GM12878 (cell line): ENCODE results near the gene CNN1. TPM values are rescaled to one million over a fixed set of nuclear protein-coding genes. Genes with fewer than 3 reads are reported as not detected.
A peak's percentile ranks its signal among the peaks of the same experiment; 100 is the strongest.

ENCODE experiments used
- ATF7 ChIP-seq: fragments of 450-650 bp; IDR thresholded peaks from 2 replicates; pipeline ENCODE4 v1.6.1; 2016; ENCODE audit warnings: low read depth, mild to moderate bottlenecking
- CBFB ChIP-seq: IDR thresholded peaks from 2 replicates; pipeline ENCODE4 v1.6.1; 2016; ENCODE audit warnings: antibody characterized with exemption, low read depth
- DPF2 ChIP-seq: fragments of 450-650 bp; IDR thresholded peaks from 2 replicates; pipeline ENCODE4 v1.6.1; 2017; ENCODE audit warnings: mild to moderate bottlenecking
- EZH2 ChIP-seq: IDR thresholded peaks from 2 replicates; pipeline ENCODE4 v1.6.1; 2012; ENCODE audit warnings: low read depth, mild to moderate bottlenecking, control low read depth, inconsistent platforms, low read length, borderline replicate concordance; ENCODE audit not compliant: control insufficient read depth
- MEF2A ChIP-seq: IDR thresholded peaks from 2 replicates; pipeline ENCODE4 v1.6.1; 2011; ENCODE audit warnings: low read depth, mild to moderate bottlenecking, low read length, moderate library complexity; ENCODE audit not compliant: insufficient read depth
- NR2F1 ChIP-seq: fragments of 450-650 bp; conservative IDR thresholded peaks from 2 replicates; pipeline ENCODE4 v1.6.1; 2017; ENCODE audit warnings: mild to moderate bottlenecking
- POLR2AphosphoS2 ChIP-seq: IDR thresholded peaks from 2 replicates; pipeline ENCODE4 v1.6.1; 2011; ENCODE audit warnings: low read depth, mild to moderate bottlenecking, low read length, improper control_type of control experiment, moderate library complexity
- RELA ChIP-seq: fragments of 450-650 bp; IDR thresholded peaks from 2 replicates; pipeline ENCODE4 v1.8.0; 2014; ENCODE audit warnings: borderline replicate concordance; ENCODE audit not compliant: partially characterized antibody
- SMAD5 ChIP-seq: IDR thresholded peaks from 2 replicates; pipeline ENCODE4 v1.6.1; 2016; ENCODE audit warnings: antibody characterized with exemption, low read depth
- SP1 ChIP-seq: IDR thresholded peaks from one replicate; pipeline ENCODE4 v1.6.1; 2011; ENCODE audit warnings: low read depth, low read length
- TARDBP ChIP-seq: IDR thresholded peaks from 2 replicates; pipeline ENCODE4 v1.6.1; 2016; ENCODE audit warnings: borderline replicate concordance
- ZNF622 ChIP-seq: fragments of 450-650 bp; IDR thresholded peaks from 2 replicates; pipeline ENCODE4 v1.6.1; 2017; ENCODE audit warnings: mild to moderate bottlenecking, inconsistent platforms
- polyA plus RNA-seq, 11 experiments: library from polyadenylated mRNA; depleted of rRNA in 4 of 11; unstranded in 6 of 11; stranded (reverse) in 5 of 11; fragments of >200 nt; fragmentation: Nextera tagmentation in 4 of 11; fragmentation: Illumina TruSeq in 1 of 11; extraction: Ambion mirVana in 4 of 11; extraction: Trizol in 1 of 11; gene quantifications; 1 replicate in 1 of 11; 2 replicates in 10 of 11; pipeline versions ENCODE4 v1.2.1 to v1.2.3, GENCODE V29; 2011 to 2016; ENCODE audit warnings: inconsistent platforms in 2 of 11, missing spikeins in 2 of 11, low read depth in 1 of 11
- total RNA-seq, 4 experiments: library from RNA; depleted of rRNA in 3 of 4; stranded (reverse); fragments of >200 nt in 3 of 4; fragmentation: Illumina TruSeq in 1 of 4; extraction: Trizol in 1 of 4; gene quantifications; 2 replicates each; pipeline versions ENCODE4 v1.2.1 to v1.2.3, GENCODE V29; 2013 to 2021
- TF ChIP-seq, protein P1 (sequence below): fragments of 450-650 bp; IDR thresholded peaks from 2 replicates; pipeline ENCODE4 v1.6.1; 2017; ENCODE audit warnings: antibody characterized with exemption, mild to moderate bottlenecking, moderate library complexity
- TF ChIP-seq, protein P2 (sequence below): fragments of 450-650 bp; formaldehyde crosslinking; IDR thresholded peaks from 2 replicates; pipeline ENCODE4 v1.4.0; 2020; ENCODE audit warnings: mild to moderate bottlenecking, moderate library complexity
- TF ChIP-seq, protein P3 (sequence below): IDR thresholded peaks from 2 replicates; pipeline ENCODE4 v1.6.1; 2011; ENCODE audit warnings: low read depth, low read length, improper control_type of control experiment, borderline replicate concordance
- TF ChIP-seq, protein P4 (sequence below): fragments of 450-650 bp; IDR thresholded peaks from 2 replicates; pipeline ENCODE4 v1.6.1; 2017; ENCODE audit warnings: low read depth, mild to moderate bottlenecking, moderate library complexity
- TF ChIP-seq, protein P5 (sequence below): fragments of 450-650 bp; IDR thresholded peaks from 2 replicates; pipeline ENCODE4 v1.6.1; 2016; ENCODE audit warnings: mild to moderate bottlenecking

Gene CNN1
- total and polyA plus RNA-seq, 10 of the 15 experiments (the other 5 are each of a cell fraction or from before 2014, with no cell fraction given): 0.03 to 0.58 (median 0.22) TPM; not detected in 1

DNA sequence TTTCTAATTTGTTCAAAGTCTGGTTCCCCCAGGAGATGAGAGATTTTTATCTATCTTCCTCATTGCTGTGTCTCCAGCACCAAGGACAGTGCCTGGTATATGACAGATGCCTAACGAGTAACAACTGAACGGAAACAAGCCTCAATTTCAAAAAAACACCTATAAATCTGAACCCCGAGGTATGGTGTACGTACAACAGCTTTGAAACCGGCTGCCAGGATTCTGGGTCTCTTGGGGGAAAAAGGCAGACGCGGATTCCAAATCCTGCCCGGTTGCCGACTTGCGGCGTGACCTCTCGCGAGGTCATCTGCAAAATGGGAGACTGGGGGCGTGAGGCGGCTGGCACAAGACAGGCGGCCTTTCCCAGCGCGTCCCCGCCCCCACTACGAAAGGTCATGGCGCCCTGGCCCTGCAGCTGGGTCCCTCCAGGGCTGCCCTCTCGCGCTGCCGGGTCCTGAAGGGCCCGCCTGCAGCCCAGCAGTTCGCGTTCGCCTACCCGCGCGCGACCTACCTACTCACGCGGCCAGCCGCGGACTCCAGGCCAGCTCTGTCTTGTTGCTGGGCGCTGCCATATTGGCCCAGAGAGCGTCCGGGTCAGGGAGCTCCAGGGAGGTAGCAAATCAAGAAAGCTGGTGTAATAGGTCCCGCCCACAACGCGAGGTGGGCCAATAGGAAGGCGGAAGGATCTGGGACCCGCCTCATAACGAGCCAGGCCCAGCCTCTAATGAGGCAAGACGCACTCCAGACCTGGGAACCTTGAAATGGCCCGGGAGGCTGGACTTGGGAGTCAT lies 9.9 kb upstream of the CNN1 start, which contains the start of gene ECSIT (continued):
- TF ChIP-seq, protein P1, sequence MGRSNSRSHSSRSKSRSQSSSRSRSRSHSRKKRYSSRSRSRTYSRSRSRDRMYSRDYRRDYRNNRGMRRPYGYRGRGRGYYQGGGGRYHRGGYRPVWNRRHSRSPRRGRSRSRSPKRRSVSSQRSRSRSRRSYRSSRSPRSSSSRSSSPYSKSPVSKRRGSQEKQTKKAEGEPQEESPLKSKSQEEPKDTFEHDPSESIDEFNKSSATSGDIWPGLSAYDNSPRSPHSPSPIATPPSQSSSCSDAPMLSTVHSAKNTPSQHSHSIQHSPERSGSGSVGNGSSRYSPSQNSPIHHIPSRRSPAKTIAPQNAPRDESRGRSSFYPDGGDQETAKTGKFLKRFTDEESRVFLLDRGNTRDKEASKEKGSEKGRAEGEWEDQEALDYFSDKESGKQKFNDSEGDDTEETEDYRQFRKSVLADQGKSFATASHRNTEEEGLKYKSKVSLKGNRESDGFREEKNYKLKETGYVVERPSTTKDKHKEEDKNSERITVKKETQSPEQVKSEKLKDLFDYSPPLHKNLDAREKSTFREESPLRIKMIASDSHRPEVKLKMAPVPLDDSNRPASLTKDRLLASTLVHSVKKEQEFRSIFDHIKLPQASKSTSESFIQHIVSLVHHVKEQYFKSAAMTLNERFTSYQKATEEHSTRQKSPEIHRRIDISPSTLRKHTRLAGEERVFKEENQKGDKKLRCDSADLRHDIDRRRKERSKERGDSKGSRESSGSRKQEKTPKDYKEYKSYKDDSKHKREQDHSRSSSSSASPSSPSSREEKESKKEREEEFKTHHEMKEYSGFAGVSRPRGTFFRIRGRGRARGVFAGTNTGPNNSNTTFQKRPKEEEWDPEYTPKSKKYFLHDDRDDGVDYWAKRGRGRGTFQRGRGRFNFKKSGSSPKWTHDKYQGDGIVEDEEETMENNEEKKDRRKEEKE: no peak
- TF ChIP-seq, protein P2, sequence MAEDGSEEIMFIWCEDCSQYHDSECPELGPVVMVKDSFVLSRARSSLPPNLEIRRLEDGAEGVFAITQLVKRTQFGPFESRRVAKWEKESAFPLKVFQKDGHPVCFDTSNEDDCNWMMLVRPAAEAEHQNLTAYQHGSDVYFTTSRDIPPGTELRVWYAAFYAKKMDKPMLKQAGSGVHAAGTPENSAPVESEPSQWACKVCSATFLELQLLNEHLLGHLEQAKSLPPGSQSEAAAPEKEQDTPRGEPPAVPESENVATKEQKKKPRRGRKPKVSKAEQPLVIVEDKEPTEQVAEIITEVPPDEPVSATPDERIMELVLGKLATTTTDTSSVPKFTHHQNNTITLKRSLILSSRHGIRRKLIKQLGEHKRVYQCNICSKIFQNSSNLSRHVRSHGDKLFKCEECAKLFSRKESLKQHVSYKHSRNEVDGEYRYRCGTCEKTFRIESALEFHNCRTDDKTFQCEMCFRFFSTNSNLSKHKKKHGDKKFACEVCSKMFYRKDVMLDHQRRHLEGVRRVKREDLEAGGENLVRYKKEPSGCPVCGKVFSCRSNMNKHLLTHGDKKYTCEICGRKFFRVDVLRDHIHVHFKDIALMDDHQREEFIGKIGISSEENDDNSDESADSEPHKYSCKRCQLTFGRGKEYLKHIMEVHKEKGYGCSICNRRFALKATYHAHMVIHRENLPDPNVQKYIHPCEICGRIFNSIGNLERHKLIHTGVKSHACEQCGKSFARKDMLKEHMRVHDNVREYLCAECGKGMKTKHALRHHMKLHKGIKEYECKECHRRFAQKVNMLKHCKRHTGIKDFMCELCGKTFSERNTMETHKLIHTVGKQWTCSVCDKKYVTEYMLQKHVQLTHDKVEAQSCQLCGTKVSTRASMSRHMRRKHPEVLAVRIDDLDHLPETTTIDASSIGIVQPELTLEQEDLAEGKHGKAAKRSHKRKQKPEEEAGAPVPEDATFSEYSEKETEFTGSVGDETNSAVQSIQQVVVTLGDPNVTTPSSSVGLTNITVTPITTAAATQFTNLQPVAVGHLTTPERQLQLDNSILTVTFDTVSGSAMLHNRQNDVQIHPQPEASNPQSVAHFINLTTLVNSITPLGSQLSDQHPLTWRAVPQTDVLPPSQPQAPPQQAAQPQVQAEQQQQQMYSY (CRISPR knock-in tag): no peak
- TF ChIP-seq MEF2A: no peak
- TF ChIP-seq, protein P3, sequence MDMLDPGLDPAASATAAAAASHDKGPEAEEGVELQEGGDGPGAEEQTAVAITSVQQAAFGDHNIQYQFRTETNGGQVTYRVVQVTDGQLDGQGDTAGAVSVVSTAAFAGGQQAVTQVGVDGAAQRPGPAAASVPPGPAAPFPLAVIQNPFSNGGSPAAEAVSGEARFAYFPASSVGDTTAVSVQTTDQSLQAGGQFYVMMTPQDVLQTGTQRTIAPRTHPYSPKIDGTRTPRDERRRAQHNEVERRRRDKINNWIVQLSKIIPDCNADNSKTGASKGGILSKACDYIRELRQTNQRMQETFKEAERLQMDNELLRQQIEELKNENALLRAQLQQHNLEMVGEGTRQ: no peak
- no peak for TF ChIP-seq CBFB
- peak; percentile 49 for TF ChIP-seq RELA
- no peak for TF ChIP-seq ATF7
- TF ChIP-seq TARDBP: peak; percentile 67; the same call in 1 of the 2 replicates
- TF ChIP-seq, protein P4, sequence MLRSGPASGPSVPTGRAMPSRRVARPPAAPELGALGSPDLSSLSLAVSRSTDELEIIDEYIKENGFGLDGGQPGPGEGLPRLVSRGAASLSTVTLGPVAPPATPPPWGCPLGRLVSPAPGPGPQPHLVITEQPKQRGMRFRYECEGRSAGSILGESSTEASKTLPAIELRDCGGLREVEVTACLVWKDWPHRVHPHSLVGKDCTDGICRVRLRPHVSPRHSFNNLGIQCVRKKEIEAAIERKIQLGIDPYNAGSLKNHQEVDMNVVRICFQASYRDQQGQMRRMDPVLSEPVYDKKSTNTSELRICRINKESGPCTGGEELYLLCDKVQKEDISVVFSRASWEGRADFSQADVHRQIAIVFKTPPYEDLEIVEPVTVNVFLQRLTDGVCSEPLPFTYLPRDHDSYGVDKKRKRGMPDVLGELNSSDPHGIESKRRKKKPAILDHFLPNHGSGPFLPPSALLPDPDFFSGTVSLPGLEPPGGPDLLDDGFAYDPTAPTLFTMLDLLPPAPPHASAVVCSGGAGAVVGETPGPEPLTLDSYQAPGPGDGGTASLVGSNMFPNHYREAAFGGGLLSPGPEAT: peak; percentile 90
- no peak for TF ChIP-seq POLR2AphosphoS2
- TF ChIP-seq DPF2: peak; percentile 42; the same call in 1 of the 2 replicates
- TF ChIP-seq, protein P5, sequence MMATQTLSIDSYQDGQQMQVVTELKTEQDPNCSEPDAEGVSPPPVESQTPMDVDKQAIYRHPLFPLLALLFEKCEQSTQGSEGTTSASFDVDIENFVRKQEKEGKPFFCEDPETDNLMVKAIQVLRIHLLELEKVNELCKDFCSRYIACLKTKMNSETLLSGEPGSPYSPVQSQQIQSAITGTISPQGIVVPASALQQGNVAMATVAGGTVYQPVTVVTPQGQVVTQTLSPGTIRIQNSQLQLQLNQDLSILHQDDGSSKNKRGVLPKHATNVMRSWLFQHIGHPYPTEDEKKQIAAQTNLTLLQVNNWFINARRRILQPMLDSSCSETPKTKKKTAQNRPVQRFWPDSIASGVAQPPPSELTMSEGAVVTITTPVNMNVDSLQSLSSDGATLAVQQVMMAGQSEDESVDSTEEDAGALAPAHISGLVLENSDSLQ: peak; percentile 24
- peak; percentile 78 for TF ChIP-seq SP1
- peak; percentile 98 for TF ChIP-seq NR2F1
- no peak for TF ChIP-seq EZH2
- no peak for TF ChIP-seq ZNF622
- TF ChIP-seq SMAD5: no peak
